Uterine smooth muscle cell (primary cell): ENCODE measurements around the gene PLPP2. TPM values are rescaled to one million over a fixed set of nuclear protein-coding genes. Genes with fewer than 3 reads are reported as not detected.

Experiments
- total RNA-seq: library from RNA; depleted of rRNA; stranded (reverse); fragments of >200 nt; gene quantifications from 2 replicates; pipeline ENCODE4 v1.2.3, GENCODE V29; 2014

PLPP2 gene
- 2.9 and 5.0 TPM in 2 replicates for total RNA-seq

GRCh38 chr19:291006-291521, at the start of gene PLPP2:
PLPP2 (minus strand) TSS chr19:291403; CDS start chr19:291336, 67 bp downstream.

Other genes starting within 250 kb of the PLPP2 start
- not detected in 2 replicates for gene OR4F17, start 184.3 kb downstream of the PLPP2 start, total RNA-seq
- 23.5 and 26.0 TPM in 2 replicates for gene MIER2, start 53.4 kb upstream of the PLPP2 start, total RNA-seq
- gene C2CD4C, start 117.7 kb upstream of the PLPP2 start, total RNA-seq: 0.33 and 0.37 TPM in 2 replicates
- gene SHC2, start 169.6 kb upstream of the PLPP2 start, total RNA-seq: 0.77 and 2.7 TPM in 2 replicates
- gene MADCAM1, start 205.1 kb upstream of the PLPP2 start, total RNA-seq: 0.11 TPM in 1 of 2 replicates, not detected in the other
- 45.9 and 50.1 TPM in 2 replicates for gene TPGS1, start 216.1 kb upstream of the PLPP2 start, total RNA-seq
- gene CDC34, start 240.4 kb upstream of the PLPP2 start, total RNA-seq: 50.6 and 72.7 TPM in 2 replicates